Eye (tissue), 1 donor: ENCODE data around the gene PRKCI.
"Not testable (repeated sequence)": the region's sequence is repeated elsewhere in the genome, so short reads cannot be mapped to it uniquely, and the experiment has no call there.

Experiments used
- DNase-seq: peaks from one replicate; pipeline ENCODE4 v3.0.0-alpha.2; 2015

Gene PRKCI

DNA sequence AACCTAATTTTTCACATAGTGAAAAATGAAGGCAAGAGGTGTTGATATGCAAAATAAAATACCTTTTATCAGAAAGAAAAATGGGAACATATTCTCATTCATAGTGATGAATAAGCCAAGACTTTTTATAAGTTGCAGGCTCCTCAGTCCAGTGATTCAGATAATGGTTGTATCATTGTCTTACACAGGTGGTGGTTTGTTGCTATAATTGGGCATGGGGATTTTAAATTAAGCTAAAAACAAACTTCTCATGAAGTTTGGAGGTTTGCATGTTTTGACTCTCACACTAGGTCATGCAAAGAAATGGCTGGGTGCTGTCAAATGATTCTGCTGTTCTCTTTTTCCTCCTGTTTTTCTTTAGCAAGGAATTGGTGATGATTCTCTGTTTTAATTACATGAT is 74.5 kb downstream of the PRKCI start:
- DNase-seq, result no peak

DNA sequence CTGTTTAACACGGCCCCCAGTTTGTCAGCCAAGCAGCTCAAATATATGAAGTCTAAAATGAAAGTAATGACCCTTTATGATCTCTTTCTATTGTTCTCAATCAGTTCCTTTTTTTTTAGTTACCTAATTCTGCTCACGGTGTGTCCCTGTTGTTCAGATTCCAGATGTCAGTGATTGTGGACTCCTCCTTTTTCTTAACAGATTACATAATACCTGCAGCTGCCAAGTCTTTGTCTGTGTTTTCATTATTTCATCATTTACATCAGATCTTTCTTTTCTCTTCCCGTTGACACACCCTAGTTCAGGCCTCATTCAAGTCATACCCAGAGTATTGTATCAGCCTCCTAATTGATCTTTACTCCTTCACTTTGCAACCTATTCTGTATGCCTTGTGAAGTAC is 79.2 kb downstream of the PRKCI start:
- peak; percentile 18 for DNase-seq

GRCh38 chr3:170302008-170302407 is 79.8 kb downstream of the PRKCI start:
- no peak for DNase-seq

DNA sequence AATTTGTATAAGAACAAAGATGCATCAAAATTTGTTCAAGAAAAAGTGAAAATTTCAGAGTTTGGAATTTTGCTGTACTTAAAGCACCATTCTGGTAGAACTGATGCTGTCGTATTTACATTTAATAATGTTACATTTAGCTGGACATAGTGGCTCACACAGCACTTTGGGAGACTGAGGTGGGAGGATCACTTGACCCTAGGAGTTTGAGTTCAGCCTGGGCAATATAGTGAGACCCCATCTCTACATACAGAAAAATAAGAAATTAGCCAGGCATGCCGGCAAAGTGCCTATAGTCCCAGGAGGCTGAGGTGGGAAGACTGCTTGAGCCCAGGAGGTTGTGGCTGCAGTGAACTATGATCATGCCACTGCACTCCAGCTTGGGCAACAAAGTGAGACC is 83.8 kb downstream of the PRKCI start:
- DNase-seq, result no peak

DNA sequence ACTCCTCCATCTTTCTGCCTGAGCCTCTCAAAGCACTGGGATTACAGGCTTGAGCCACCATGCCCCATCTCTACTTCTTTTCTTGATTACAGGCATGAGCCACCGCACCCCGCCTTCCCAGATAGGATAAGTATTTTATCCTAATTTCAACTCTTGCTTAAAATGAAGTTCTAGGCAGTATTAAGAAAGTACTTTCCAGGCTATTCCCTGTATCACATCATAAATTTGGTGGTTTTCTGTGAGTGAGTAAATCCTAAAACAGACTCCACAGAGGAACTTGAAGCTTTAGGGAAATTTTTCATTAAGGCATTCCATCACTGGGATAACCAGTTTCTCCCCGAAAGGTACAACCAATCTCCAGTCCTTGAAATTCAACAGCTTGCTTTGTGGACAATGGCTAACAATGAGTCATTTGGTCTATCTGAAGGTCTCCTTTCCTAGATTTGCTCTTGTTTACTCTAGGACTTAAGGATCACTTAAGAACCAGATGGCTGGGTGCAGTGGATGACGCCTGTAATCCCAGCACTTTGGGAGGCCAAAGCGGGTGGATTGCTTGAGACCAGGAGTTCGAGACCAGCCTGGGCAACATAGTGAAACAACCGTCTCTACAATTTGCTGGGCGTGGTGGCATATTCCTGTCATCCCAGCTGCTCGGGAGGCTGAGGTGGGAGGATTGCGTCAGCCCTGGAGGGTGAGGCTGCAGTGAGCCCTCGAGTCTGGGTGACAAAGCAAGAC is 85.6 kb downstream of the PRKCI start:
- DNase-seq, result no peak

- no peak for DNase-seq
These were observed 86.8 kb downstream of the PRKCI start for GRCh38 chr3:170309046-170309445.

DNA sequence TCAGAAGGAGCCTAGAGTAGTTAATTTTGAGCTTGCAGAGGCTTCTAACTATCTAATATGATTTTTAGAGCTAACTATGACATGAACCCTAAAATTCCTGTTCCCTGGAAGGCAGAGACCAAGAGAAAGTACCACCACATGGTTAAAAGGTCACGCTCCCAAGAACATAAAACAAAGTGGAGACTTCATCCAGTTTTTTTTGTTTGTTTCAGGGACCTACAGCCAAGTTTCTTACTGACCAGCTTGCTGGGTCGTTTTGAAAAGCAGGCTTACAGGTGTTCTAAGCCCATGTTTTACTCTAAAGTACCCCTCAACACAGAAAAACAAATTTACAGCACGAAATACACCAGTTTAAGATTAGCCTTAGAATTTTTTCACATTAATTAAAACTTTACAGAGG is 95.7 kb downstream of the PRKCI start:
- no peak for DNase-seq

- no peak for DNase-seq
These were observed 98.4 kb downstream of the PRKCI start for GRCh38 chr3:170320461-170321121.

- peak; percentile 22 for DNase-seq
These were observed 99.3 kb downstream of the PRKCI start for GRCh38 chr3:170321321-170322034.

DNA sequence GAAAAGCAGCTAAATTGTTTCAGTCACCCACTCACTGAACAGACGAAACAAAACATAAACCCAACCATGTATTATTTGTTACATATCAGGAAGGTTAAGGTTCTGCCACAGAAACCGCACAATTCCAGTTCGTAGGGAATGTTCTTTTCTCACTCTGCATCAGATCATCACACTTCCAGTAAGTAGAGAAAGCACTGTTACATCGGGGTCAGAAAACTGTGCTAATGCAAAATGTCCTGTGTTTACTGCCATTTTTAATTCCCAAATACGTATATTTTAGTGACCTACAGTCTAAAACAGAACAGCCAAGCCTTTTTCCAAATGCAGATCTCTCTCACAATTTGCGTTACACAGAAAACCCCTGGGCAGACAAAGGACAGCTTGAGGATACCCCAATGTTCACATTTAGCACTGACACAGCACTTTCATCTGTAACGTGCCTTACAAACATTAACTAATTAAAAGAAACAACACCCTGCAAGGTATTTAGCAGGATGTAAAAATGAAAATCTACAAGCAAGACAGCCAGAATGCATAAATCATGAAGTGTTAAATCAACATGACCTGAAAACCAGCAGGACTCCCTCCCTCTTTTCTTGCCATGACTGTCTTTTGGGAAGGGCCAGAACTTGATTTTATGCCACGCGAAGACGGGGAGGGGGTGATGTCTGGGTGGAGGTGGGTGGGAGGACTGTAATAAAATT is 100.5 kb downstream of the PRKCI start:
- peak; percentile 50 for DNase-seq

- DNase-seq, result peak; percentile 37
These were observed 101.1 kb downstream of the PRKCI start for GRCh38 chr3:170323331-170323730.

DNA sequence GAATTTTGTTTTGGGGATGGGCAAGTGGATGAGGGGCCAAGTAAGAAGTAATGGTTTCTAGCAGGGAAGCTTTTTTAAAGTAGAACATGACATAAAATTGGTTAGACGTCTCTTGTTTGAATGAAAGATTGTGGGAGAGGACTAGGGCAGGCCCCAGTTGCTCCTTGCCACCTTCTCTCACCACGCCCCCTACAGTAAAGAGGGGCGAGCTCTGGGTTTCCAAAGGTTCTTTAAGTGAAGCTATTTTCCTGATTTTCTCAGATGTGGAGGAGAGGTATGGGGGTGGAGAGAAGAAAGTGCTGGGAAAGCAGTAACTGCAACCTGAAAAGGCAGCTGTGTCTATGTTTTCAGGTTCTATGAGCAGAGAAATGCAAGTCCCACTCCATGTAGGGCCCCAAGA is 102.7 kb downstream of the PRKCI start:
- DNase-seq, result no peak

DNA sequence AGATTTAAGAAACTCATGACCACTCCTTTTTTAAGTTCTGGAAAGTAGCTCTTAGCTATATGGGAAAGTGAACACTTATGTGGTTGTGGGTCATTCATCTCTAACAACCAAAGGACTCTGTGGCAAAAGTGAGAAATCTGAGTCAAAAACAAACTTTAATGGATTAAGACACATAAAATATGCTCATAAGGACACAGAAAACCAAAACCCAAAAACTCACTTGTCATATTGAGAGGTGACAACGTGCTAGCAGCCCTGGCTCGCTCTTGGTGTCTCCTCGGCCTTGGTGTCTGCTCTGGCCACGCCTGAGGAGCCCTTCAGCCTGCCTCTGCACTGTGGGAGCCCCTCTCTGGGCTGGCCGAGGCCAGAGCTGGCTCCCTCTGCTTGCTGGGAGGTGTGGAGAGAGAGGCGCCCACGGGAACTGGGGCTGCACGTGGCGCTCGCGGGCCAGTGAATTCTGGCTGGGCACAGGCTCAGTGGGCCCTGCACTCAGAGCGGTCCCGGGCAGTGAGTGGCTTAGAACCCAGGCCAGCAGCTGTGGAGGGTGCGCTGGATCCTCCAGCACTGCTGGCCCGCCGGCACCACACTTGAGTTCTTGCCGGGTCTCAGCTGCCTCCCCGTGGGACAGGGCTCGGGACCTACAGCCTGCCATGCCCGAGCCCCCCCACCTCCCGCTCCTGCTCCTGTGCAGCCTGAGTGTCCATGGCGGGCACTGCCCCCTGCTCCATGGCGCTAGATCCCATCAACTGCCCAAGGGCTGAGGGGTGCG is 105.0 kb downstream of the PRKCI start:
- DNase-seq, result no peak

GRCh38 chr3:170327868-170328548 is 105.8 kb downstream of the PRKCI start:
- DNase-seq, result not testable (repeated sequence)

DNA sequence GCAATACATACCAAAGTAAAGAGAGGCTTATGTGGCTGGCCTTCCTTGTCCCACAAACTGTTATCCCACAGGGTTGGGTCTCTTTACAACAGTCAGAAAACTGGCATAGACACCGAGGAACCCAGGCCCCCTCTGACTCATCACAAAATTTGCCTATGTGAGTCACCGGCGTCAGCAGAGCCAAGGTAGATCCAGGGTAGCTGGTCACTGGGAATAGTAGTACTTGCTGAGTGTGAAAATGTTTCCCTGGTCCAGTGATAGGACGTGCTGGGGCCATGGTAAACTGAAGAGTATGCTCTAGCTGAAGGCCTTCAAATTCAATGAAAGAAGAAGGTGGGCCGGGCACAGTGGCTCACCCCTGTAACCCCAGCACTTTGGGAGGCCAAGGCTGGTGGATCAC is 108.1 kb downstream of the PRKCI start:
- no peak for DNase-seq

GRCh38 chr3:170331143-170331542 is 108.9 kb downstream of the PRKCI start:
- DNase-seq, result no peak

DNA sequence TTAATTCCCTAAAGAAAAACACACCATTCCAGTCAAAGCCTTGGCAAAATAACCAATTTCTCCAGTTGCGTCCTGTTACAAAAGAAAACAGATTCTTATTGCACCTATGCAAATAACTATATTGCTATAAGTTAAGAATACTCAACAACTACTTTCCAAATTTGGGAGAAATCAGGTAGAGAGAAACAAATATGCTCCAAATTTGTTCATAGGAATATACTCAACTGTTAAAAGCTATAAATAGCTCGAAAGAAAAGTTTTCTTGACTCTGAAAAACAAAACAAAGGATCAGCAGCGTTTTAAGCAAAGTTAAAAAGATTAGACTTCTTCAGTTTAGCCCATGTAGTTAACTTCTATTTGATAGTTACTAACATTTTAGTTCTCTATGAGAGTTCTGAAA is 115.2 kb downstream of the PRKCI start:
- no peak for DNase-seq

DNA sequence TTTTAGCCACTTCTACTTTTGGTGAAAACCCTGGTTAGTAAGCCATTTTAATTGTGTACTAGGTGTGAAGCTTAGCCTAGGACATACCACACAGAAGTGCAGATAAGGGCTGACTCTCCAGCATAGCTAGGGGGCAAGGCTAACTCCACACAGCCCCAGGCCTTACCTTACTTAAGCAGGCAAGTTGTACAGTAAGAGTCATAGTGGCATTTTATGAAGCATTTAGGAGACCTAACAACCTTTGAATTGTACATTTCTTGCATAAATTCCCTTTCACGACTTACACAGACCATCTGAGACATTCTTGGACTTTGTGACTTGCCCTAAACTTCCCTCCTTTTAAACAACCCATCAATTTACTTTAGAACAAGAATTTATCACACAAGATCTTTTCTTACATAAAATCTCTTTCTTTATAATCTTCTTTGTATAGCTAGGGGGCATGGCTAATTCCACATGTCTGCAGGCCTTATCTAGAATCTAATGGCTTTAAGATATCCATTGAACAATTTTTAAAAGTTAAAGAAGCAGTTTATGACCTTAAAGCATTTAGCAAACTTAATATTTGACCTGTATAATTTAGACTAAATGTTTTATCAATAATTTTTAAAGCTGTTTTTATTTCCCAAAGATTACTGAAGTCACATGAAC is 116.6 kb downstream of the PRKCI start:
- no peak for DNase-seq

DNA sequence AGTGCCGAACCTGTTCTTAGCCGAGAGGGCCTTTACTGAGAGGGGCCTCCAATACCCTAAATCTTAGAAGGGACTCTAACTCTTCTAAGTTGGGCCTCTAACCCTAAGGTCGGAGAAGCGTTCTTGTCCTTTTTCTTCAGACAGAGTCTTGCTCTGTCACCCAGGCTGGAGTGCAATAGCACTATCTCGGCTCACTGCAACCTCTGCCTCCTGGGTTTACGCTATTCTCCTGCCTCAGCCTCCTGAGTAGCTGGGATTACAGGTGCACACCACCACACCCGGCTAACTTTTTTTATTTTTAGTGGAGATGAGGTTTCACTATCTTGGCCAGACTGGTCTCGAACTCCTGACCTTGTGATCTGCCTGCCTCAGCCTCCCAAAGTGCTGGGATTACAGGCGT is 120.0 kb downstream of the PRKCI start:
- not testable (repeated sequence) for DNase-seq

GRCh38 chr3:170343859-170344258 is 121.6 kb downstream of the PRKCI start:
- not testable (repeated sequence) for DNase-seq

DNA sequence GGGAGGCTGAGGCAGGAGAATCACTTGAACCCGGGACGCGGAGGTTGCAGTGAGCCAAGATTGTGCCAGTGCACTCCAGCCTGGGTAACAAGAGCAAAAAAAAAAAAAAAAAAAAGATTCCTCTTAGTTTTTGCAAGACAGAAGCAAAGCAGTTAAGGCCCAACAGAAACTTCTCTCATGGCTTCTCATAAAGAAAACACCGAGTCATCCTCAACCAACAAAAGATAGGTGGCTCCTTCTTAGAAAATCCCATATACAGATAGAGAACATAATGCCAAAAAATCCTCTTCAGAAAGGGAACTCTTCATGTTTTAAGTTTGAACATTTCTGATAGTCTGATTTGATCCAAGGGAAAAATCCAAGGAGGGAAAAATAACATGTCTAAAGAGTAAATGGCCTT is 122.7 kb downstream of the PRKCI start:
- no peak for DNase-seq
